Myometrial cell (primary cell): ENCODE data around the gene ADGRL1. TPM values are rescaled to one million over a fixed set of nuclear protein-coding genes. Genes with fewer than 3 reads are reported as not detected.

Source experiments
- total RNA-seq: library from RNA; depleted of rRNA; stranded (reverse); fragments of >200 nt; gene quantifications from 2 replicates; pipeline ENCODE4 v1.2.3, GENCODE V29; 2015

Gene ADGRL1
- 2.6 and 7.8 TPM in 2 replicates for total RNA-seq

DNA sequence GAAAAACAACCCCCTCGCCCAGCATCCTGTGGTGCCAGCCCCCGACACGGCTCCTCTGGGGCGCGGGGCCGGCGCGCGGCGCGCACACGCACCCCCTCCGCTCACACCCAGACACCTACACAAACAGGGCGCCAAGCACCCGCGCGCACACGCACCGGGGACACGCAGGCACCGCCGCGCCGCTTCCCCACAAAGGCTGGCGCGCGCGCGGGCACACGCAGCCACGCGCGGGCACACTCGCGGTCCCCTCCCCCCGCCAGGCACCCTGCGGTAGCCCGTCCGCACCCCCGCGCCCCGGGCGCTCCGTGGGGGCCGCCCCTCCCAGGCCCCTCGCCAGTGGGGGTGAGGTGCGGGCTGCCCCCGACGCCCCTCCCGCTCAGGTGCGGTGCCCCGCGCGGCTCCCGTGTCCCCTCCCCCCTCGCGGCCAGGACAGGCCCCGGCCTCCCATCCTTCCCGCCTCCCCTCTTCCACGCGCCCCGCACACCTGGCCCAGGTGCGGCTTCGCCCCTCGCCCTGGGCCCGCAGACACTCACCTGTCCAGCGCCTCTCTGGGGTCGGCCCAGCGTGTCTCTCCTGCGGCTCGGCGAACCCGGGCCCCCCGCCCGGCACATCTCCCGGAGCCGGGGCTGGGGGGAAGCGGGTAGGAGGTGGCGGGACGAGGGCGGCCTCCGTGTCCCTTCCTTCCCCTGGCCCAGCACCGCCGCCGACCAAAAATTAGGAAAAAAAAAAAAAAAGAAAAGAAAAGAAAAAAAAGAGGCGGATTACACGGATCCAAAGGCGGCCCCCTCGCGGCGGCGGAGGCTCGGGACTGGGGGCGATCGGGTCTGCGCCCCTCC lies at the start of gene ADGRL1:
ADGRL1 (minus strand) TSS at position 718 of the 836 bp plus-strand sequence. CDS start 22,567 bp downstream, outside the sequence.

GRCh38 chr19:14136509-14137281 lies 69.3 kb downstream of the ADGRL1 start, which contains the start of gene ASF1B:
TSS of gene ASF1B (minus strand) at chr19:14136589. CDS start at chr19:14136456, 133 bp downstream.

GRCh38 chr19:14117668-14118164 lies 88.3 kb downstream of the ADGRL1 start, which contains the start of gene PRKACA:
TSS of gene PRKACA (minus strand) at chr19:14117762. CDS start at chr19:14117547, 215 bp downstream.

Other genes with a start within 250 kb of the ADGRL1 start
- 3.7 and 6.7 TPM in 2 replicates for gene RFX1, start 199.8 kb downstream of the ADGRL1 start, total RNA-seq
- not detected in 2 replicates for gene RLN3, start 178.0 kb downstream of the ADGRL1 start, total RNA-seq
- 14.4 and 15.3 TPM in 2 replicates for gene IL27RA, start 174.4 kb downstream of the ADGRL1 start, total RNA-seq
- gene PALM3, start 144.1 kb downstream of the ADGRL1 start, total RNA-seq = not detected in 2 replicates
- gene MISP3, start 133.4 kb downstream of the ADGRL1 start, total RNA-seq = 0.29 and 0.35 TPM in 2 replicates
- gene C19orf67, start 120.4 kb downstream of the ADGRL1 start, total RNA-seq = not detected in 2 replicates
- 25.9 and 70.1 TPM in 2 replicates for gene SAMD1, start 115.4 kb downstream of the ADGRL1 start, total RNA-seq
- 89.7 and 93.2 TPM in 2 replicates for gene PRKACA, start 88.4 kb downstream of the ADGRL1 start, total RNA-seq
- 37.4 and 40.9 TPM in 2 replicates for gene ASF1B, start 69.6 kb downstream of the ADGRL1 start, total RNA-seq
- 126 and 150 TPM in 2 replicates for gene ADGRE5, start 175.3 kb upstream of the ADGRL1 start, total RNA-seq
- 131 and 165 TPM in 2 replicates for gene DDX39A, start 213.2 kb upstream of the ADGRL1 start, total RNA-seq
- 112 and 126 TPM in 2 replicates for gene PKN1, start 227.1 kb upstream of the ADGRL1 start, total RNA-seq